Heart left ventricle (tissue), 16 donors: ENCODE data around the gene SLC12A4. TPM values are rescaled to one million over a fixed set of nuclear protein-coding genes. Genes with fewer than 3 reads are reported as not detected.

Experiments
- ATAC-seq, 4 donors: fragments of 200-7000 bp; cut with Tn5 transposase; one replicate each; pipeline ENCODE4 v1.9.1; 2020 to 2022; ENCODE audit warnings: moderate library complexity in 4 of 4, mild to moderate bottlenecking in 3 of 4, moderate number of reproducible peaks in 1 of 4
- DNase-seq, 5 donors: peaks; one replicate each; pipeline ENCODE4 v3.0.0-alpha.2; 2020
- H3K27ac ChIP-seq, 12 donors: fragments of 200-600 bp; sonication (generic) in 4 of 12; one replicate each; pipeline versions ENCODE4 v1.5.0 to v1.8.0; 2016 to 2022; ENCODE audit warnings: mild to moderate bottlenecking in 2 of 12
- H3K27me3 ChIP-seq, 9 donors: fragments of 200-600 bp; sonication (generic) in 2 of 9; one replicate each; pipeline versions ENCODE4 v1.5.1 to v1.8.0; 2016 to 2022; ENCODE audit warnings: mild to moderate bottlenecking in 3 of 9
- H3K36me3 ChIP-seq, 9 donors: fragments of 200-600 bp; sonication (generic) in 2 of 9; one replicate each; pipeline versions ENCODE4 v1.5.0 to v1.8.0; 2018 to 2022; ENCODE audit warnings: mild to moderate bottlenecking in 2 of 9
- H3K4me1 ChIP-seq, 12 donors: fragments of 200-600 bp; sonication (generic) in 4 of 12; one replicate each; pipeline versions ENCODE4 v1.5.0 to v1.8.0; 2016 to 2022; ENCODE audit warnings: mild to moderate bottlenecking in 3 of 12
- H3K4me3 ChIP-seq, 12 donors: fragments of 200-600 bp; sonication (generic) in 4 of 12; one replicate each; pipeline versions ENCODE4 v1.5.0 to v1.8.0; 2017 to 2022; ENCODE audit warnings: mild to moderate bottlenecking in 9 of 12, moderate library complexity in 4 of 12
- H3K9me3 ChIP-seq, 12 donors: fragments of 200-600 bp; sonication (generic) in 4 of 12; one replicate each; pipeline versions ENCODE4 v1.5.0 to v1.8.0; 2016 to 2022; ENCODE audit warnings: mild to moderate bottlenecking in 1 of 12
- CTCF ChIP-seq, 12 donors: fragments of 200-600 bp; sonication (generic) in 4 of 12; IDR thresholded peaks; one replicate each; pipeline versions ENCODE4 v1.5.0 to v1.8.0; 2018 to 2022; ENCODE audit warnings: antibody characterized with exemption in 12 of 12, mild to moderate bottlenecking in 5 of 12
- POLR2A ChIP-seq, 2 donors: fragments of 450-650 bp; IDR thresholded peaks; one replicate each; pipeline ENCODE4 v1.6.1; 2017; ENCODE audit warnings: antibody characterized with exemption in 2 of 2, mild to moderate bottlenecking in 2 of 2, moderate library complexity in 2 of 2
- WGBS, 4 donors: extraction: QIAGEN DNeasy Blood & Tissue Kit in 2 of 4; methylation state at CpG; one replicate each; pipeline versions ENCODE4 v1.1.5 to v1.1.7; 2013 to 2018; 5-methylcytosine and 5-hydroxymethylcytosine counted together
- intact Hi-C, 10 donors: fragments of 100-400 bp; cut with DNase I; formaldehyde crosslinking; loops; one replicate each; pipeline versions ENCODE4 v1.11.1 to v1.14.2; 2022
- polyA plus RNA-seq, 2 donors: library from polyadenylated mRNA; stranded (reverse); fragments of 200-250 nt; gene quantifications; one replicate each; pipeline ENCODE4 v1.2.3, GENCODE V29; 2013
- total RNA-seq, 9 donors: library from RNA; depleted of rRNA in 2 of 9; stranded (reverse); fragments of >200 nt in 2 of 9; fragmentation: NEBNext Ultra II Directional in 3 of 9; extraction: Animal tissue kit (Norgen Biotek cat#: 25700) in 3 of 9; gene quantifications; one replicate each; pipeline versions ENCODE4 v1.1.0 to v1.2.4, GENCODE V29; 2016 to 2023
- donor health status: ischemic (EF 13 %, LVEDD 7.1; RV severe dilation, severe dysfunction).
- donor health status: healthy with polysubstance abuse.
- donor health status: DM: no; HTN: yes; CAD: no.
- donor health status: DM: no; HTN: no; CAD: no.
- donor health status: ischemic (EF 25% LVEDD 6.9; RV normal size, moderate dysfunction).
- donor health status: ischemic (EF 25% LVEDD 5.7; RV mildly dilated, moderate dysfunction).
- donor health status: healthy.
- donor health status: DM: yes; HTN: yes; CAD: no.
- donor health status: ischemic (EF 35%, LVEDD 5.7; RV mildly dilated, moderate dysfunction).
- donor health status: nonischemic (EF 11% LVEDD 7.7; RV severe dilation, severe dysfunction).
- donor health status: DM: yes; HTN: yes; CAD: no.
- donor health status: PGD.
- donor health status: ischemic (EF 29% LVEDD 5.4; RV normal size, mild dysfunction).
- donor health status: nonischemic (EF 23%, LVEDD 6.1; RV moderate dilation, normal function).

Gene SLC12A4
- total and polyA plus RNA-seq, 11 donors = 64.6 to 92.2 (median 85.9) TPM

- TF ChIP-seq CTCF (IDR thresholded peaks at IDR 0.05) (no peak), POLR2A (IDR thresholded peaks at IDR 0.05) (no peak)
- intact Hi-C loops = loop anchor here (2.0 to 10.0 kb wide), 7 partner anchors 43 to 254 kb away; partner anchors contain the start of gene NRN1L (in 4 of the 10)
- H3K9me3 ChIP-seq = no peaks in the 10 kb centered on the region
- H3K27me3 ChIP-seq = no peaks in the 10 kb centered on the region
- H3K36me3 ChIP-seq = peaks cover 0 to 45% (median 33%) of the 10 kb centered on the region in 9 donors
- no peak overlapping the region for H3K4me3 ChIP-seq
- peak overlapping the region in 8 of 12 donors; percentile 3 to 53 (median 32) for H3K27ac ChIP-seq
- ATAC-seq (no peak), DNase-seq (peak in 1 of 5 donors; percentile 31)
- 33 to 63% (median 47%) methylated on average over 7 to 13 of the region's 13 CpGs for WGBS, 4 donors
- peaks cover 3 to 59% (median 32%) of the 10 kb centered on the region in 12 donors for H3K4me1 ChIP-seq
These were observed 42.2 kb downstream of the SLC12A4 start for GRCh38 chr16:67926181-67926750.

GRCh38 chr16:67924140-67924906 lies 44.1 kb downstream of the SLC12A4 start:
- Histone ChIP-seq H3K4me3 (no peak overlapping the region), H3K4me1 (peaks cover 3 to 77% (median 44%) of the 10 kb centered on the region in 12 donors), H3K27ac (no peak overlapping the region), H3K9me3 (no peaks in the 10 kb centered on the region), H3K36me3 (peaks cover 0 to 30% (median 19%) of the 10 kb centered on the region in 9 donors), H3K27me3 (no peaks in the 10 kb centered on the region)
- peak in 1 of 5 donors; percentile 24 for DNase-seq
- no peak for ATAC-seq
- 88 to 95% (median 93%) methylated on average over 10 of the region's 10 CpGs for WGBS, 4 donors
- TF ChIP-seq CTCF (IDR thresholded peaks at IDR 0.05) (no peak), POLR2A (IDR thresholded peaks at IDR 0.05) (no peak)
- intact Hi-C loops = loop anchor here in 4 of 10 donors (10.0 kb wide), 1 partner anchor 250 kb away; no protein-coding TSS in a partner anchor

DNA sequence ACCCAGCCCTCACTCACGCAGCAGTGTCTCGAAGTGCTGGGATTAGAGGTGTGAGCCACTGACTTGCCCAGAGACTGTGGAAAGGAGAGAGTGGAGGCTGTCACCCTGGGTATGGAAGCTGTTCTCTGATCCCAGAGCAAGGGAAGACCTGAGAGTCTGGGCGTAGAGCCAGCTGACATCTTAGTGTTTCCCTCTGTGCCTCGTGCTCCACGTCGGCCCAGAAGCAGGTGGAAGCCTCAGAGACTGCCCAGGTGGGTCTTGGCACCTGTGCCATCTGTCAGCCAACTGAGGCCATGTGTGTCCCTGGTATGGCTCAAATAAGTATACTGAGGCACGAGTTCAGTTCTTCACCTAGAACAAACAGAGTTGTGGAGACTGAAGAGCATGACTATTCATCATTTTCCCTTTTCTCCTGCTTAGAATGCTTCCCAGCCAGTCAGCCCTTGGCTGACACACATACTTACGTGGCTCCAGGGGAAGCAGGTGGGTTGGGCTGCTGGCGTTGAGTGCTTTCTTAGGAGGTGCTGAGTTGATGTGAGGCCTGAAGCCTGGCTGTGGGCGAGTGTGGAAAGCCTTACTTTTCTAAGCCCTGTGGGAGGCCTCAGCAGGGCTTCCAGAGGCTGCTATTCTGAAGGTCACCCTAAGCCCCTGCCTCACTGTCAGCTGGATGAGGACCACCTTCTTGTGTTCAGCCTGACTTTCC lies 44.9 kb downstream of the SLC12A4 start:
- intact Hi-C loops = loop anchor here in 4 of 10 donors (10.0 kb wide), 1 partner anchor 249 kb away; no protein-coding TSS in a partner anchor
- peak in 1 of 5 donors; percentile 62 for DNase-seq

More for the DNA sequence above, 44.9 kb downstream of the SLC12A4 start:
- peak in 3 of 4 donors; percentile 2 to 38 (median 24) for ATAC-seq
- TF ChIP-seq CTCF (IDR thresholded peaks at IDR 0.05) = no peak
- no peak for TF ChIP-seq POLR2A (IDR thresholded peaks at IDR 0.05)
- Histone ChIP-seq H3K27ac (peak overlapping the region in 1 of 12 donors; percentile 28), H3K36me3 (peaks cover 0 to 26% (median 14%) of the 10 kb centered on the region in 9 donors), H3K27me3 (no peaks in the 10 kb centered on the region), H3K9me3 (no peaks in the 10 kb centered on the region), H3K4me3 (no peak overlapping the region), H3K4me1 (peaks cover 3 to 84% (median 48%) of the 10 kb centered on the region in 12 donors)
- WGBS, 4 donors = 47 to 73% (median 55%) methylated on average over 10 of the region's 10 CpGs
